Large intestine (tissue), 3 donors: Measurements from ENCODE around the gene ACOXL. TPM values are rescaled to one million over a fixed set of nuclear protein-coding genes. Genes with fewer than 3 reads are reported as not detected.

Experiments
- DNase-seq, 2 donors: peaks; one replicate each; pipeline versions ENCODE4 v3.0.0 to v3.0.0-alpha.2; 2013
- H3K27ac ChIP-seq: one replicate; pipeline ENCODE4 v1.5.1; 2013; ENCODE audit warnings: low read length
- H3K27me3 ChIP-seq: 2 replicates; pipeline ENCODE4 v1.6.1; 2013; ENCODE audit warnings: low read length; ENCODE audit not compliant: control insufficient read depth, insufficient read depth
- H3K36me3 ChIP-seq: 2 replicates; pipeline ENCODE4 v1.6.1; 2013; ENCODE audit warnings: low read length; ENCODE audit not compliant: control insufficient read depth, insufficient read depth
- H3K4me1 ChIP-seq: one replicate; pipeline ENCODE4 v1.6.1; 2013; ENCODE audit warnings: low read length; ENCODE audit not compliant: control insufficient read depth, insufficient read depth
- H3K4me3 ChIP-seq: one replicate; pipeline ENCODE4 v1.5.1; 2013; ENCODE audit warnings: low read length
- H3K9me3 ChIP-seq: one replicate; pipeline ENCODE4 v1.6.1; 2013; ENCODE audit warnings: mild to moderate bottlenecking, low read depth, low read length, moderate library complexity; ENCODE audit not compliant: control insufficient read depth
- WGBS: methylation state at CpG from one replicate; pipeline ENCODE4 v1.1.5; 2013; ENCODE audit warnings: low lambda C conversion rate; ENCODE audit not compliant: insufficient coverage; 5-methylcytosine and 5-hydroxymethylcytosine counted together
- polyA plus RNA-seq: library from polyadenylated mRNA; unstranded; fragments of 120-200 nt; gene quantifications from one replicate; pipeline ENCODE4 v1.2.1, GENCODE V29; 2013

Gene ACOXL
- polyA plus RNA-seq, 1 donor, result 0.07 TPM

DNA sequence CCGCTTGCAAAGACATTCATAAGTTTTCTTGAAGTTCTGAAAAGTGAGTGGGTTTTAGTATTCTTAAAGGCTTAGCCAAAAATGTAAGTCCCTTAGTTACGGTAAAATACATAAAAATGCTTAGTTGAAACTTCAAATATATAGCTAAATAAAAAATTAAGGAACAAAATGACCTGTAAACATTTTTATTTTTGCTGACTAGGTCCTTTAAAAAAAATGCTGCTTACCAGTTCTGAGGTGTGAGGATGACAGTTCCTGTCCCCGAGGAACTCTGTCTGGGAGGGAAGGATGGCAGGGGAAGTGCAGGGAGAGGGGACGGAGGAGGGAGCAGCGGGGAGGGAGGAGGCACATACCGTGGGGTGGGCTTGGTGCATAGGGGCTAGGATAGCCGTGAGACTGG lies 285.5 kb downstream of the ACOXL start:
- Histone ChIP-seq H3K9me3 (no peaks in the 10 kb centered on the region), H3K27me3 (no peaks in the 10 kb centered on the region), H3K4me3 (no peak overlapping the region), H3K27ac (no peak overlapping the region), H3K36me3 (no peaks in the 10 kb centered on the region), H3K4me1 (no peaks in the 10 kb centered on the region)
- DNase-seq, result no peak
- 100% methylated on average over 2 of the region's 7 CpGs for WGBS

DNA sequence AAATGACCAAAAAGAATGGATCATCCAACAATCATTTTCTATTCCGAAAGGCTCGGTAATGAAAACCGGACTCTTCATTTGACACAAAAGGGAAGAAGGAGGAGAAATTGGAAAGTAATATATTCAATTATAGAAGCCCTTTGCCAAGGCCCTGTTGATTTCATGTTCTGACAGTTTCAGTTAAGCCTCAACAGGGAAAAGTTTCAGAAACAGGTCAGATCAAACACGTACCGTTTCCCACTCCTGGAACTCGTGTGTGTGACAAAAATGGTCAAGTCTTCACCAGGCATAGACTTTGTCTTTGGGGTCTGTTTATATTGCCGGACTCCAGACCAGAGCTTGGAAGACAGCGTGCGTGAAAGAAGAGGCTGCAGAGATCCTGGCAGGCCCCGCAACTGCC lies 287.0 kb downstream of the ACOXL start:
- H3K27ac ChIP-seq, result no peak overlapping the region
- no peak overlapping the region for H3K4me3 ChIP-seq
- H3K4me1 ChIP-seq, result no peaks in the 10 kb centered on the region
- no peak for DNase-seq
- no peaks in the 10 kb centered on the region for H3K27me3 ChIP-seq
- 100% methylated on average over 2 of the region's 10 CpGs for WGBS
- H3K9me3 ChIP-seq, result no peaks in the 10 kb centered on the region
- H3K36me3 ChIP-seq, result no peaks in the 10 kb centered on the region

DNA sequence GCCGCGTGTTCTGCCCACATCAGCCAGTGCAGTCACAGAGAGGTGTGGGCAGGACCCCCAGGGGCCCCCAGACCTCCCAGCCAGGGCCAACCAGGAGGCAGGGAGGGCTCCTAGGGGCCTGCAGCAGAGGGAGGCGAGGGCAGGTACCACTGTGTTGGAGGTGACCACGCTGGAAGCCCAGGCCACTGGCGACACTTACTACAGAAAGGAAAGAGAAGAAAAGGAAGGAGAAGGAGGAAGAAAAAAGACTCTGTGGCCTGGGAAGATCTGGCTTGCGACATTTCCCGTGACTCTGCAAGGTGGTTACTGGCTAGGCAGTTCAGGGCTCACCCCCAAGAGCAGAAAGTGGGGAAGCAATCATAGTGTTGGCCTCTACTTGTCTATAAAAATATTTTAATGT lies 290.3 kb downstream of the ACOXL start:
- Histone ChIP-seq H3K9me3 (no peaks in the 10 kb centered on the region), H3K36me3 (no peaks in the 10 kb centered on the region), H3K4me1 (no peaks in the 10 kb centered on the region), H3K27me3 (no peaks in the 10 kb centered on the region), H3K27ac (no peak overlapping the region), H3K4me3 (no peak overlapping the region)
- WGBS, result 90% methylated on average over 2 of the region's 7 CpGs
- no peak for DNase-seq

DNA sequence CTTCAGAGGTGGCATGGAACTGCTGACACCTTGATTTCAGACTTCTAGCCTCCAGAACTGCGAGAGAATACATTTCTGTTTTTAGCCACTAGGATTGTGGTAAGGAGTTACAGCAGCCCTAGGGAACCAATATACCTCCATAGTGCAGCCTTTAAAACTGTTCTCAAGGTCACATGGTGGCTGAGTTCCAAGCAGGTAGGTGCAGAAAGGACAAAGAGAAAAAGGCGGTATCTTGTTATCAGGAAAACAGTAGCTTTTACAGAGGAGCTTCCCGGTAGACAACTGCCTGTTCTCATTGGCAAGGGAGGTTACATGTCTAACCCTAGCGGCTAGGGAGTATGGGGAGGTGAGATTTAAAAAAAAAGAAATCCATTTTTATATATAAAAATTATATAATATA lies 292.1 kb downstream of the ACOXL start:
- Histone ChIP-seq H3K27ac (no peak overlapping the region), H3K36me3 (no peaks in the 10 kb centered on the region), H3K4me1 (peaks cover 4% of the 10 kb centered on the region), H3K4me3 (no peak overlapping the region), H3K27me3 (no peaks in the 10 kb centered on the region), H3K9me3 (no peaks in the 10 kb centered on the region)
- no CpG with 5 or more reads among the region's 4 CpGs for WGBS
- no peak for DNase-seq

DNA sequence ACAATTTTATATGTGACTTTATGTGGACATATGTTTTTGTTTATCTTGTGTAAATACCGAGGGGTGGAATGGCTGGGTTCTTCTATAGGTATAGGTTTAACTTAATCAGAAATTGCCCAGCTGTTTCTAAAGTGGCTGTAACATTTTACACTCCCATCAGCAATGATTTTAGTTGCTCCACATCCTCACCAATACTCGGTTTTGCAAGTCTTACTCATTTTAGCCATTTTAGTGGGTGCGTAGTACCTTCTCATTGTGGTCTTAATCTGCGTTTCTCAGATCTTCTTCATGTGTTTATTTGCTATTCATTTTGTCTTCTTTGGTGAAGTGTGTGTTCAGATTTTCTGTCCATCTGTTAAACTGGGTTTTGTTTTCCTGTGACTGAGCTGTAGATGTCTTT lies 292.9 kb downstream of the ACOXL start:
- no peak overlapping the region for H3K4me3 ChIP-seq
- WGBS, result 100% methylated on average over 2 of the region's 4 CpGs
- DNase-seq, result no peak
- no peaks in the 10 kb centered on the region for H3K27me3 ChIP-seq
- no peaks in the 10 kb centered on the region for H3K9me3 ChIP-seq
- H3K4me1 ChIP-seq, result peaks cover 12% of the 10 kb centered on the region
- no peaks in the 10 kb centered on the region for H3K36me3 ChIP-seq
- H3K27ac ChIP-seq, result no peak overlapping the region

DNA sequence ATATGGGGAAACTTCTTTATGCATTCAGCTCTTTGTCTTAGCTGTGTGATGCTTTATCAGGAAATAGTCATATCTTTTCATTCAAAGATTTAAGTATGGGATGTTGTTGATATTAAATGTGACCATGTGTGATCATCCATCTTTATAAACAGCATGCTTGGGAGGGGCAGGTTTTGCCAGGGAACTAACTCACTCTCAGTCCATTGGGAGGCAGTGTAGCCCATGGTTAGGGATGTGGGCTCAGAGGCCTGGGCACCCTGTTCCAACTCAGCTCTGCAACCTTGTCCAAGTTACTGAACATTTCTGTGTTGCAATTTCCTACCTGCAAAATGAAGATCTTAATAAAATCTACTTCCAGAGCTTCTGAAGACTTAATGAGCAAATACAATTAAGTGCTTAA lies 296.3 kb downstream of the ACOXL start:
- Histone ChIP-seq H3K27ac (peak overlapping the region; percentile 89), H3K9me3 (no peaks in the 10 kb centered on the region), H3K4me3 (no peak overlapping the region), H3K4me1 (peaks cover 44% of the 10 kb centered on the region), H3K36me3 (no peaks in the 10 kb centered on the region), H3K27me3 (no peaks in the 10 kb centered on the region)
- no peak for DNase-seq

DNA sequence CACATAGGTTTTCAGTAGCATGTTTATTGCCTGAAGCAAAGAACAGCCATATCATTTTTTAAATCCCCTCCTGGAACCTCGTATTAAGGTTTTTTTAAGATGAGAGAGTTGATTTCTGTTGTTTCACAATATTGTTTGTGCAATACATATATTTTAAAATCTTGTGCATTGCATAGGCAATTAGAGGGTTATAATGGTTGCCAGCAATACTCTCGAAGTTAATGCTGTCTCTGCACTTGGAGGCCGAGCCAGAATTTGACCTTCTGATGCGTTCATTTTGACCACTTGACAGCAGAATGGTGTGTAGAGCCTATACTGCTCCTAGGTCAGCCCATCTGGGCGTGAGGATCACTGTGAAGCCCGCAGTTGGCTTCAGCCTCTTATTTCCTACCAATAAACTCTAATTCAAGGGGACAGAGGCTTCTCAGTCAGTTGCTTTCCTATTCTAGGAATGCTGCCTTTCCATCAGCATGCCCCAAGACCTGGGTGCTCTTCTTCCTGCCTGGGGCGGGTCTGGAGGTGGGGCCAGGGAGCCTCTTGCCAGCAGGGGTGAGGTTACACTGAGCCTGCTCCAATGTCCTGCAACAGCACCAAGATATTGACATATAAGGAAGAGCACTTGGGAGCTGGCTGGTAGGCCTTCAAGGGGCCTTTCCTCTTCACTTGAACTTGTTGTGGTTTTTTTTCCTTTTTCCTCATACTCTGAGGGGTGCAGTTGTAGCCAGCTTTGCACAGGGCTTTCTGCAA lies 297.0 kb downstream of the ACOXL start:
- H3K4me3 ChIP-seq, result no peak overlapping the region
- no peaks in the 10 kb centered on the region for H3K9me3 ChIP-seq
- peak; percentile 72 to 80 for DNase-seq
- WGBS, result 83% methylated on average over 1 of the region's 7 CpGs
- H3K4me1 ChIP-seq, result peaks cover 51% of the 10 kb centered on the region
- no peaks in the 10 kb centered on the region for H3K27me3 ChIP-seq
- H3K27ac ChIP-seq, result peak overlapping the region; percentile 89
- no peaks in the 10 kb centered on the region for H3K36me3 ChIP-seq

DNA sequence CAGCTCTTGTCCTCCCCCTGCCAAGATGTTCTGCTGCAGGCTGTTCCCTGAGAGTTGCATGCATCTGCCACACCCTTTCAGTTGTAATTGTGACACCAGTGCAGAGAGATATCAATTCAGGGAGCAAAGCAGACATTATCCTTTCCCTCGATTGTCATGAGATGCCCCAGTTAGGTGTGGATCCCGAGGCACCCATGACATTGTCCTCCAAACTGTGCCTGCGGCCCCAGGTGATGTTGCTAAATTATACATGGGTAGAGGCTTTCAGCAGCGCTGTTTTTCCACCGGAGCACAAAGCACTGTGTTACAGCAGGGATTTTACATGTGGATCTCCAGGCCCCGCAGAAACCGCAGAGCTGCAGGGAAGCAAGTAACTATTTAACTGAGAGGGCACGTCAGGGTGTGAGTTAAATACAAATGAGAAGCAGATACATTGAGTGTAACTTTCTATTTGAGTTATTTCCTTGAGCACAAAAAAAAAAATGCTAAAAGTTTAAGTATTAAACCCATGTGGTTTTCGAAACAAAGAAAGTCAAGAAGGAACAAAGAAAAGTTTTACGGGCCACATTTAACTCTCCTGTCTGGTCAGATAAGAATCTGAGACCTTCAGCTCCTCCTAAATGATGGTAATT lies 298.0 kb downstream of the ACOXL start:
- Histone ChIP-seq H3K4me1 (peaks cover 58% of the 10 kb centered on the region), H3K27ac (peak overlapping the region; percentile 89), H3K4me3 (no peak overlapping the region), H3K27me3 (no peaks in the 10 kb centered on the region), H3K36me3 (no peaks in the 10 kb centered on the region), H3K9me3 (no peaks in the 10 kb centered on the region)
- peak in 1 of 2 donors; percentile 66 for DNase-seq
- 38% methylated on average over 2 of the region's 10 CpGs for WGBS

DNA sequence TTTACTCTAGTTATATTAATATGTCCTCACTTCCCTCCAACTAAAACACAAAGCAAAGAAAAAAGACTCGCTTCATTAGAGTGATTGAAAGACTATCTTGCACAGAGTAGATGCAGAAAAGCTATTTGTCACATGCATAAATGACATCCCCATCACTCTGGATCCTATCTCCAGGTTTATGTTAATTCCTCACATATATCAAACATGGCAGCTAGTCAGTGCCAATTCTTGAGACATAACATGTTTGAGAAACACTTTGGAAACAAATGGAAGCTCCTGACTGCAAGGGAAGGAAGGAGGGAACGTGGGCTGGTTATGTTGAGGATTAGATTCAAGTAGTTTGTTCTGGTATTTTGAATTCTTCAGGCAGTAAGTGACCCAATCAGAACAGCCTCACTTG lies 298.6 kb downstream of the ACOXL start:
- WGBS, result no CpG with 5 or more reads among the region's 2 CpGs
- peak overlapping the region; percentile 89 for H3K27ac ChIP-seq
- peaks cover 58% of the 10 kb centered on the region for H3K4me1 ChIP-seq
- no peak overlapping the region for H3K4me3 ChIP-seq
- no peaks in the 10 kb centered on the region for H3K27me3 ChIP-seq
- no peaks in the 10 kb centered on the region for H3K9me3 ChIP-seq
- DNase-seq, result no peak
- no peaks in the 10 kb centered on the region for H3K36me3 ChIP-seq

DNA sequence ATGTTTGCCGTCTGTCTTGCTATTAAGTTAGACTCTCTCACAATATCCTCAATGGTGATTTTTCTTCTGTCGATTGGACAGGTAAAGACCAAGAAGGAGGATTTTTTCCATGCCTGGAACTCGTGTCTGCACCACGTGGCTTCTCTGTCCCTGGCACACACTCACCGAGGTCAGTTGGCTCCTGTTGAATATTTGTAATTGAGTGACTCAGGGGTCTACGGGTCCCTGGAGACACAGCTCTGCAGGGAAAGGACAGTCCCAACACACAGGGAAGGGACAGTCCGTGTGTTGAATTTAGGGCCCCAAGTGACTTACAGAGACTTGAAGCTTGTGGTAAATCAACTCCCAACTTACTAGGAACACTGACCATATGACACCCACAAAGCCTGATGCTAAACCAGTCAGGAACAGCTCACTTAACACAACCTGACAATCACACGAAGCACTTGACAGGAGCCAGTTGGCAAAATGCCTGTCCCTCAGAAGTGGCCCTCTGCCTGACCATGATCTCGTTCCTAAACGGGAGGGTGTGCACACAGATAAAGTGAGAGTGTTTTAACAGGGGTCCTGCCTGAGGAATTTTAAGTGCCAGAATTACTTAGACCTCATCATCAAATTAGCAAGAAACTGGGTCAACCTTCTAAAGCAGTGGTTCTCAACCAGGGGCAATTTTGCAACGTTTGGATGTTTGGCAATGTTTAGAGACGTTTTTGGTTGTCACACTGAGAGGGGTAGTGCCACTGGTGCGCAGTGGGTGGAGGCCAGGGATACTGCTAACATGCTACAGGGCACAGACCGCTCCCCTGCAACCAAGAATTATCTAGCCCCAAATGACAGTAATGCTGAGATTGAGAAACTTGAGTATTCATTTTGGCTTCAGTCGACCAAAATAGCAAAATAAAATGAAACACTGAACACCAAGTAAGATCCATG lies 299.4 kb downstream of the ACOXL start:
- DNase-seq, result peak in 1 of 2 donors; percentile 20
- H3K27ac ChIP-seq, result peak overlapping the region; percentile 89

More for the DNA sequence above, 299.4 kb downstream of the ACOXL start:
- peaks cover 58% of the 10 kb centered on the region for H3K4me1 ChIP-seq
- WGBS, result 100% methylated on average over 2 of the region's 15 CpGs
- no peak overlapping the region for H3K4me3 ChIP-seq
- no peaks in the 10 kb centered on the region for H3K9me3 ChIP-seq
- no peaks in the 10 kb centered on the region for H3K36me3 ChIP-seq
- H3K27me3 ChIP-seq, result no peaks in the 10 kb centered on the region
